Endothelial cell of umbilical vein (primary cell): ENCODE measurements around the gene SYNPR. TPM values are rescaled to one million over a fixed set of nuclear protein-coding genes. Genes with fewer than 3 reads are reported as not detected.

Experiments used
- BruUV-seq: library from RNA; stranded (reverse); fragments of 400-500 nt; replicated peaks from 2 replicates; lab custom pipeline; 2021; lab: Mats Ljungman, UMichigan
- CTCF ChIA-PET: fragments of 300-600, 350-600 bp; sonication (Branson Sonifier 250); formaldehyde crosslinking; loops from one replicate; lab custom pipeline; 2021; ENCODE audit warnings: antibody characterized with exemption, inconsistent platforms; lab: Charles Lee
- POLR2A ChIA-PET: fragments of 300-600, 350-600 bp; sonication (Branson Sonifier 250); formaldehyde crosslinking; loops from one replicate; lab custom pipeline; 2021; ENCODE audit warnings: antibody characterized with exemption, inconsistent platforms; lab: Charles Lee
- DNase-seq: peaks from one replicate; pipeline ENCODE4 v3.0.0-alpha.2; 2011; ENCODE audit warnings: low read depth, low spot score
- FAIRE-seq: peaks from 2 replicates; lab custom pipeline; 2011; peaks lifted over from hg19 to GRCh38; lab: Jason Lieb, UNC
- H2AFZ ChIP-seq: 2 replicates; pipeline ENCODE4 v1.6.0; 2012; ENCODE audit warnings: low read depth, low read length, control low read depth, inconsistent platforms
- H3K27ac ChIP-seq: 2 replicates; pipeline ENCODE4 v1.5.1; 2011; ENCODE audit warnings: low read depth, mild to moderate bottlenecking, control low read depth, low read length, moderate library complexity; ENCODE audit not compliant: insufficient read depth
- H3K27me3 ChIP-seq, 2 experiments: 2 replicates each; pipeline versions ENCODE4 v1.6.0 to v1.6.1; 2011; ENCODE audit warnings: low read length in 2 of 2, mixed read lengths in 1 of 2; ENCODE audit not compliant: control insufficient read depth in 2 of 2, insufficient read depth in 2 of 2
- H3K36me3 ChIP-seq, 2 experiments: 2 replicates in 1 of 2; 3 replicates in 1 of 2; pipeline ENCODE4 v1.5.1; 2011; ENCODE audit warnings: low read length in 2 of 2, mild to moderate bottlenecking in 1 of 2, moderate library complexity in 1 of 2; ENCODE audit not compliant: control insufficient read depth in 2 of 2, insufficient read depth in 2 of 2; ENCODE audit errors: extremely low read depth in 1 of 2
- H3K4me1 ChIP-seq: 3 replicates; pipeline ENCODE4 v1.5.1; 2011; ENCODE audit warnings: mild to moderate bottlenecking, low read length; ENCODE audit not compliant: control insufficient read depth, insufficient read depth; ENCODE audit errors: extremely low read depth
- H3K4me2 ChIP-seq: 2 replicates; pipeline ENCODE4 v1.6.1; 2011; ENCODE audit warnings: low read length, control low read depth, mixed read lengths; ENCODE audit not compliant: insufficient read depth
- H3K4me3 ChIP-seq, 3 experiments: fragments of 200-600 bp in 1 of 3; sonication (generic), shearing (Covaris generic) in 1 of 3; replicated peaks in 1 of 3; 2 replicates each; pipeline ENCODE4 v1.5.1; 2011 to 2016; ENCODE audit warnings: control low read depth in 3 of 3, low read length in 3 of 3, mild to moderate bottlenecking in 2 of 3, inconsistent platforms in 1 of 3, low read depth in 1 of 3, moderate library complexity in 1 of 3; ENCODE audit not compliant: insufficient read depth in 1 of 3
- H3K79me2 ChIP-seq: 2 replicates; pipeline ENCODE4 v1.6.0; 2012; ENCODE audit warnings: low read length, inconsistent platforms; ENCODE audit not compliant: control insufficient read depth, insufficient read depth
- H3K9ac ChIP-seq: replicated peaks from 2 replicates; pipeline ENCODE3; 2011; ENCODE audit warnings: low read length, control low read depth; ENCODE audit not compliant: insufficient read depth; ENCODE audit errors: extremely low read depth
- H3K9me1 ChIP-seq: replicated peaks from 3 replicates; pipeline ENCODE4 v1.6.0; 2011; ENCODE audit warnings: mild to moderate bottlenecking, low read length; ENCODE audit not compliant: control insufficient read depth, insufficient read depth; ENCODE audit errors: extremely low read depth
- H3K9me3 ChIP-seq: replicated peaks from 2 replicates; pipeline ENCODE4 v1.5.1; 2012; ENCODE audit warnings: low read length, inconsistent platforms; ENCODE audit not compliant: control insufficient read depth, insufficient read depth
- H4K20me1 ChIP-seq: replicated peaks from 2 replicates; pipeline ENCODE3; 2011; ENCODE audit warnings: mild to moderate bottlenecking, low read length; ENCODE audit not compliant: control insufficient read depth, insufficient read depth; ENCODE audit errors: extremely low read depth
- CTCF ChIP-seq, 2 donors: IDR thresholded peaks; 1 replicate in 1 of 2; 2 replicates in 1 of 2; pipeline ENCODE4 v1.5.1; 2011; ENCODE audit warnings: low read length in 2 of 2, mild to moderate bottlenecking in 2 of 2, moderate library complexity in 2 of 2, control low read depth in 1 of 2, inconsistent platforms in 1 of 2, low read depth in 1 of 2; ENCODE audit not compliant: insufficient read depth in 1 of 2; ENCODE audit errors: extremely low read depth in 1 of 2
- EZH2 ChIP-seq: IDR thresholded peaks from 2 replicates; pipeline ENCODE4 v1.6.1; 2012; ENCODE audit warnings: borderline replicate concordance, low read depth, mild to moderate bottlenecking, moderate library complexity, low read length, inconsistent platforms; ENCODE audit not compliant: severe bottlenecking
- FOS ChIP-seq: IDR thresholded peaks from 2 replicates; pipeline ENCODE4 v1.6.1; 2011; ENCODE audit warnings: mild to moderate bottlenecking, low read length, moderate library complexity, borderline replicate concordance; ENCODE audit not compliant: insufficient read depth
- GATA2 ChIP-seq: IDR thresholded peaks from 2 replicates; pipeline ENCODE4 v1.7.0; 2011; ENCODE audit warnings: low read depth, mild to moderate bottlenecking, moderate library complexity, mixed read lengths, low read length; ENCODE audit not compliant: insufficient read length, insufficient read depth
- JUN ChIP-seq: IDR thresholded peaks from 2 replicates; pipeline ENCODE4 v1.6.1; 2011; ENCODE audit warnings: borderline replicate concordance, low read depth; ENCODE audit not compliant: insufficient read length, insufficient read depth
- MAX ChIP-seq: IDR thresholded peaks from 2 replicates; pipeline ENCODE4 v1.6.1; 2011; ENCODE audit not compliant: insufficient read depth, insufficient read length
- MYC ChIP-seq: IDR thresholded peaks from one replicate; pipeline ENCODE4 v1.6.1; 2011; ENCODE audit warnings: mild to moderate bottlenecking, low read depth, low read length
- POLR2A ChIP-seq: IDR thresholded peaks from 2 replicates; pipeline ENCODE4 v1.6.1; 2012; ENCODE audit warnings: low read depth, mild to moderate bottlenecking, control low read depth, low read length
- POLR2AphosphoS5 ChIP-seq: IDR thresholded peaks from 2 replicates; pipeline ENCODE4 v1.6.1; 2012; ENCODE audit warnings: low read depth, mild to moderate bottlenecking, control low read depth, low read length, moderate library complexity; ENCODE audit not compliant: insufficient read depth
- dilution Hi-C: fragments of 300-500 bp; cut with MboI; formaldehyde crosslinking; loops from one replicate; pipeline ENCODE4 v1.15.0; 2019; ENCODE audit warnings: low sequenced_read_pairs; ENCODE audit not compliant: extremely low pct_ligation_motif_present
- intact Hi-C: fragments of 100-400 bp; cut with micrococcal nuclease; formaldehyde crosslinking; loops from one replicate; pipeline ENCODE4 v1.10.0; 2022
- polyA plus RNA-seq, 4 experiments: library from polyadenylated mRNA; depleted of rRNA in 3 of 4; stranded (reverse) in 3 of 4; unstranded in 1 of 4; fragments of >200 nt; gene quantifications; 2 replicates each; pipeline versions ENCODE4 v1.2.1 to v1.2.3, GENCODE V29; 2011 to 2012; ENCODE audit warnings: missing spikeins in 1 of 4
- total RNA-seq: library from RNA; stranded (reverse); gene quantifications from 2 replicates; pipeline ENCODE4 v1.2.3, GENCODE V29; 2021

Gene SYNPR
- total and polyA plus RNA-seq, 2 donors (not counting 3 experiments of a cell fraction or from before 2014, with no cell fraction given), result not detected

- Histone ChIP-seq H3K9me1 (no peaks in the 10 kb centered on the region), H3K4me3 (no peak overlapping the region), H3K9me3 (no peaks in the 10 kb centered on the region), H3K79me2 (no peaks in the 10 kb centered on the region), H3K9ac (no peak overlapping the region), H2AFZ (no peak overlapping the region), H4K20me1 (no peaks in the 10 kb centered on the region), H3K4me1 (no peaks in the 10 kb centered on the region), H3K27ac (no peak overlapping the region), H3K4me2 (no peak overlapping the region), H3K27me3 (no peaks in the 10 kb centered on the region), H3K36me3 (no peaks in the 10 kb centered on the region)
- FAIRE-seq (no peak), DNase-seq (no peak)
- dilution Hi-C loops, result no loop called here
- CTCF ChIA-PET, result no interaction called here
- intact Hi-C loops, result no loop called here
- POLR2A ChIA-PET, result no interaction called here
- BruUV-seq, result no TSS peak
- TF ChIP-seq MAX (no peak), EZH2 (no peak), MYC (no peak), CTCF (IDR thresholded peaks at IDR 0.05; ENCODE audit: extremely low read depth in 1 of 2, insufficient read depth in 1 of 2, low read depth in 1 of 2, low read length in 2 of 2) (no peak), JUN (no peak), FOS (no peak), POLR2A (no peak), GATA2 (no peak), POLR2AphosphoS5 (no peak)
Measured at GRCh38 chr3:63242124-63242523, 36.0 kb upstream of the SYNPR start.
